GM19324 (cell line): Measurements from ENCODE around the gene SULF2.

ENCODE experiments used
- ATAC-seq: cut with Tn5 transposase; IDR thresholded peaks from one replicate; pipeline ENCODE4 v1.9.1; 2021; ENCODE audit warnings: mild to moderate bottlenecking, moderate library complexity; ENCODE audit not compliant: unreplicated experiment, low FRiP score

The SULF2 gene

DNA sequence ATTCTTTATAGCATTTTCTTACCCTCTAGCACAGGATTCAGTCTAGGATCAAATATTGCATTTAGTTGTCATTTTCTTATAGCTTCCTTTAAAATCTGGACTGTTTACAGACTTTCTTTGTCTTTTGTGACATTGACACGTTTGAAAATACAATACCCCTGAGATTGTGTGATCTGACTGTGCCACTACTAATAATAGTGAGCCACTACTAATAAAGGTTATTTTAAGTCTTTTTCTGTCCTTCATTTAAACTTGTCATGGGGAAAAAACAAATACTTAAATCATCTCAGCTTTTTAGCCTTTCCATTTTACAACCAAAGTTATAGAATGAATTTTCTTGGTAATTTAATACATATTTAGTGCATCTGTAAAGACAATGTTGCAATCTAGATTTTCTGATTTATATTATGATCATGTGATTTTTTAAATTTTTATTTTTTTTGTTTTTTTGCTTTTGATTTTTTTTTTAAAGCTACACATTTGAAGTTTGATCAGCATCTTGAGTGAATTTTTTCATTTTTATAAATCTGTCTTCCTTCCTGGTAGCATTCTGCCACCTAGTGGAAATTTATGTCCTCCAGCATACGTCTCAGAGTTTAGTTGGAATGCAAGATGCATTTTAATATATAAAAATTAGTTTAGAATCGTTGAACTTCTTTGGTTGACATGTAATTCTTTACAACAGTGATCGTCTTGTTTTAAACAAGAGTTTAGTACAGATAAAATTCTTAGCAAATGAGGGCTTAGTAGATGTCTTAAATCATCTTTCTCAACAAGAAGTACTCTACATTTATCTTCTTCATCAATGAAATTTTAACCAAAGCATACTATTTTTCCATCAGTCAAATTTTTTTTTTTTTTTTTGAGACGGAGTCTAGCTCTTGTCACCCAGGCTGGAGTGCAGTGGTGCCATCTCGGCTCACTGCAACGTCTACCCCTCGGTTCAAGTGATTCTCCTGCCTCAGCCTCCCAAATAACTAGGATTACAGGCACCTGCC is 164.2 kb downstream of the SULF2 start:
- no peak for ATAC-seq

DNA sequence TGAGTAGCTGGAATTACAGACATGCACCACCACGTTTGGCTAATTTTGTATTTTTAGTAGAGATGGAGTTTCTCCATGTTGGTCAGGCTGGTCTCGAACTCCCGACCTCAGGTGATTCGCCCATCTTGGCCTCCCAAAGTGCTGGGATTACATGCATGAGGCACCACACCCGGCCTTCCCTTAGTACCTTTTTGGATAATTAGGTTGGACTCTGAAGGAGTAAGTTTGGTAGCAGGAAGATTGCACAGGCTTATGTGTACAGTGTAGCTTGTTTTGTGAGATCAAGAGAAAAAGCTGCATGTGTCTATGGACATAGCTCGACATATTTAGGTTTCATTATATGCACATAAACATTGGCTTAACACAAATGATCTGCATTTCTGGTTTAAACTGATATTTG is 166.8 kb downstream of the SULF2 start:
- ATAC-seq = no peak

DNA sequence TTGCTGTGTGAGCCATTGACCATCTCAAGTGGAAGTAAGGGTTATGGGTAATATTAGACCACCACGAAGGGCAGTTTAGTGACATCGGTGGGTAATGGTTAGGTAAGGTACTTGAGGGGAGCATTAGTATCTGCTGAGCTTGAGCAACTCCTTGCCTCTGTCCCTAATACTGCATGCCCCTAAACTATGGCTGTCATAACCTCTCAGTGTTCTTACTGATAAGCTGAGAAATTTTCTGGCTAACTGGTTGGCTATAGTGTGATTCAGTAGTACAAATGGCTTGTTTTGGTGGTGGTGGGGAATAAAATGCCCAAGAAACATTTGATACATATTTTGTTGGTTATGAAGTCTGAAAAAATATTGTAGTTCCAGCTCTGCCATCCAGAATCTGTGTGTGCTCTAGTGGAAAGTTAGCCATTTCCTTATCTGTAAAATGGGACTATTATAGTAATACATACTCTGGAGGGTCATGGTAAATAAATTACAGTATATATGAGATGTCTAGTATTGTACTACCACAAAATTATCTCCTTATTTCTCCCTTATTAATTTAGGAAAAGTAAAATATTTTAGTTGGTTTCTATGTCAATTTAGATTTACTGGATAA is 170.5 kb downstream of the SULF2 start:
- ATAC-seq = no peak

DNA sequence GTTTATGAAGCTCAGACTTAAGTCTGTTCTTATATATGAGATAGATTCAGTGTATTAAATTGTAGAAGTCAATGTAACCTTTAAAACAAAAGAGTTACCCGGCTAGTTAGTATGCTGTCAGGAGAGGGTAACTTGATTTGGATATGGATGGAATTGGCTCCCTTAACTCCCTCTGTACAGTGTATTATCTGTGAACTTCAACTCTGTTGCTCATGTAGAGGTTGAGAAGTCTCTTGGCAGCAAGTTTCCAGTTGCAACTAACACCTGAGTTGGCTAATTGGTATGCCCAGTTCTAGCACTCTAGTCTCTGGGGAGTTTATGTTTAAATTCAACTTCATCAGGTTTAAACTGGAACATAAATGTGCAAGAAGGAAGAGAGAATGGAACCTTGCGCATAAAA is 172.6 kb downstream of the SULF2 start:
- ATAC-seq = no peak

DNA sequence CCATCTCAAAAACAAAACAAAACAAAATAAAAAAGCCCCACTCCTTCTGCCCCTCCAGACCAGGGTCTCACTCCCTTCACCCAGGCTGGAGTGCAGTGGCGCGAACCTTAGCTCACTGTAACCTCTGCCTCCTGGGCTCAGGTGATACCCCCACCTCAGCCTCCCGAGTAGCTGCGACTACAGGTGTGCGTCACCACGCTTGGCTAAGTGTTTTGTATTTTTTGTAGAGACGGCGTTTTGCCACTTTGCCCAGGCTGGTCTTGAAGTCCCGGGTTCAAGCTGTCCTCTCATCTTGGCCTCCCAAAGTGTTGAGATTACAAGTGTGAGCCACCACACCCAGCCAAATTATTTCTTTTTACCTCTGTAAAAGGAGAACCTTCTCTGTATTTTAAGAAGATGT is 173.5 kb downstream of the SULF2 start:
- no peak for ATAC-seq

DNA sequence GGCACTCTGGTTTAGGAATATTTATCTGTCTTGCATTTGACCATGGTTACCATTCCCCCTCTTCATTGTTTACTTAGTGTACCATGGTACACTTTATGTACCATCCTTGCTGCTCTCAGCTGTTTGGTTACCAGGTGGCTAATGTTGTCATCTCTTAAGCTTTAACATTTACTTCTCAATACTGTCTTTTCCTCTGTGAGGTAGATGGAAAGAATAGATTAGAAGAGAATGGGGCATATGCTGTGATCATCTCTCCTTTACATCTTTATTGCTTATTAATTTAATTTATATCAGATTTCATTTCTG is 174.4 kb downstream of the SULF2 start:
- ATAC-seq = no peak

DNA sequence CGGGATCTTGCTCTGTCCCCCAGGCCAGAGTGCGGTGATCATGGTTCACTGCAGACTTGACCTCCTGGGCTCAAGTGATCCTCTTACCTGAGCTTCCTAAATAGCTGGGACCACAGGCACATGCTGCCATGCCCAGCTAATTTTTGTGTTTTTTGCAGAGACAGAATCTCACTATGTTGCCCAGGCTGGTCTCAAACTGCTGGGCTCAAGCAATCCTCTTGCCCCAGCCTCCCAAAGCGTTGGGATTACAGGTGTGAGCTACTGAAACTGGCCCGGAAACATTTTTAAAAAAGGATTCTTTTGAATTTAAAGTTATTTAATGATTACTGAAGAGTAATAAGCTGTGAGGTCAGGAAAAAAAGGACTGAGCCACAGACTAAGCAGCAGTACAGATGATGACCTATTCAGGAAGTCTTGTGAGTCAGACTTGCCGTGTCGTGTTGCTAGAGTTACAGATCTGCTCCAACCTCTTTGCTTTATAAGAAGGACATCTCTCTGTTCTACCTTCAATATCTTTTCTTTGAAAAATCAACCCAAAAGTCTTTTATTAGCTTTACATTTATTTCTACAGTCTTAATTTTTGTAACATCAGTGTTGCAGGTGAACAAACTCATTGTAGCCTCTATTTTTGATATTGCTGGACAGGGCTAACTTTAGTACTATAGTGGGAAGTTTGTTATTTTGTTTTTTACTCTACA is 174.9 kb downstream of the SULF2 start:
- ATAC-seq = no peak

DNA sequence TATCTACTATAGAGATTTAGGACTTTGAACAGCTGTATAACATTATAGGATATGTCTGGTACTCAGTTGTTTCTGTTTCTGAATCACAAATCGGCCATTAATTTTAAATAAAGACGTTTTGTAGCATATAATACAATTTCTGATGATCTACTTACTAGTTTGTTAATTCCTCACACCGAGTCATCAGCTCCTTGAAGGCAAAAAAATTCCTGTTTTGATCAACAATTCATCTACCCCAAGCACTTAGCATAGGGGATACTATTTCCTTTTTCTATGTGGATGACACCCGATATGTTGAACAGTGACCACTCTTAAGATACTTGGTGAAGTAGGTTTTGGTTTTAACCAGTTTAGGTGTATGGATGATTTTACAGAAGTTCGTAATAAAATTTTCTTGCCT is 176.3 kb downstream of the SULF2 start:
- ATAC-seq = no peak
